Measurements from ENCODE around the gene GABRR2. TPM values are rescaled to one million over a fixed set of nuclear protein-coding genes. Genes with fewer than 3 reads are reported as not detected.

GABRR2 gene
- total RNA-seq, 1 donor from 2014 or later: not detected

GRCh38 chr6:89270951-89271721, 44.0 kb downstream of the GABRR2 start:
- no peak overlapping the region for H3K4me3 ChIP-seq
- no peak overlapping the region for H3K4me3 Mint-ChIP-seq
- H3K36me3 ChIP-seq: no peaks in the 10 kb centered on the region
- no peaks in the 10 kb centered on the region for H3K9me3 ChIP-seq (ENCODE audit: low read depth)
- H4K20me1 ChIP-seq (ENCODE audit: low read depth): no peaks in the 10 kb centered on the region
- H3K9ac ChIP-seq: no peak overlapping the region
- no peaks in the 10 kb centered on the region for H3K27me3 ChIP-seq
- H3F3A ChIP-seq (ENCODE audit: low read depth): no peaks in the 10 kb centered on the region
- no peaks in the 10 kb centered on the region for H3K4me1 ChIP-seq
- no peaks in the 10 kb centered on the region for H3K9me3 Mint-ChIP-seq
- no peak overlapping the region for H3K27ac Mint-ChIP-seq
- DNase-seq (ENCODE audit: low spot score): no peak
- H3K4me1 Mint-ChIP-seq: no peaks in the 10 kb centered on the region
- no peak overlapping the region for H3K27ac ChIP-seq
- no peaks in the 10 kb centered on the region for H3K79me2 ChIP-seq (ENCODE audit: low read depth)
- no peak overlapping the region for H2AFZ ChIP-seq (replicated peaks)
- no peak overlapping the region for H3K4me2 ChIP-seq
- no peaks in the 10 kb centered on the region for H3K36me3 Mint-ChIP-seq
- TF ChIP-seq CTCF (IDR thresholded peaks at IDR 0.05) (no peak), EZH2 (IDR thresholded peaks at IDR 0.05) (no peak), EZH2phosphoT487 (IDR thresholded peaks at IDR 0.05) (no peak)
- peaks cover 6% of the 10 kb centered on the region for H3K27me3 Mint-ChIP-seq (ENCODE audit: insufficient read depth, low read depth)

GRCh38 chr6:89269981-89270380, 45.1 kb downstream of the GABRR2 start:
- Histone ChIP-seq H3K4me1 (no peaks in the 10 kb centered on the region), H3K27me3 (no peaks in the 10 kb centered on the region), H3K27ac (no peak overlapping the region), H3F3A (ENCODE audit: low read depth) (no peaks in the 10 kb centered on the region), H3K4me2 (no peak overlapping the region), H2AFZ (replicated peaks) (no peak overlapping the region), H3K9me3 (ENCODE audit: low read depth) (no peaks in the 10 kb centered on the region), H3K4me3 (no peak overlapping the region), H3K36me3 (no peaks in the 10 kb centered on the region), H3K9ac (no peak overlapping the region), H3K79me2 (ENCODE audit: low read depth) (no peaks in the 10 kb centered on the region), H4K20me1 (ENCODE audit: low read depth) (no peaks in the 10 kb centered on the region)
- Mint-ChIP-seq H3K36me3 (no peaks in the 10 kb centered on the region), H3K4me1 (no peaks in the 10 kb centered on the region), H3K4me3 (no peak overlapping the region), H3K9me3 (no peaks in the 10 kb centered on the region), H3K27me3 (ENCODE audit: insufficient read depth, low read depth) (peaks cover 6% of the 10 kb centered on the region), H3K27ac (no peak overlapping the region)
- DNase-seq (ENCODE audit: low spot score): no peak
- TF ChIP-seq CTCF (IDR thresholded peaks at IDR 0.05) (no peak), EZH2 (IDR thresholded peaks at IDR 0.05) (no peak), EZH2phosphoT487 (IDR thresholded peaks at IDR 0.05) (no peak)

GRCh38 chr6:89269252-89269651, 45.8 kb downstream of the GABRR2 start:
- Mint-ChIP-seq H3K4me3 (no peak overlapping the region), H3K9me3 (no peaks in the 10 kb centered on the region), H3K27ac (no peak overlapping the region), H3K27me3 (ENCODE audit: insufficient read depth, low read depth) (peaks cover 6% of the 10 kb centered on the region), H3K36me3 (no peaks in the 10 kb centered on the region), H3K4me1 (no peaks in the 10 kb centered on the region)
- no peaks in the 10 kb centered on the region for H3K36me3 ChIP-seq
- no peaks in the 10 kb centered on the region for H3F3A ChIP-seq (ENCODE audit: low read depth)
- no peak overlapping the region for H3K9ac ChIP-seq
- H3K27me3 ChIP-seq: no peaks in the 10 kb centered on the region
- H3K4me2 ChIP-seq: no peak overlapping the region
- no peak overlapping the region for H2AFZ ChIP-seq (replicated peaks)
- H3K27ac ChIP-seq: no peak overlapping the region
- H3K79me2 ChIP-seq (ENCODE audit: low read depth): no peaks in the 10 kb centered on the region
- DNase-seq (ENCODE audit: low spot score): no peak
- TF ChIP-seq CTCF (IDR thresholded peaks at IDR 0.05): no peak
- no peak for TF ChIP-seq EZH2phosphoT487 (IDR thresholded peaks at IDR 0.05)
- no peak for TF ChIP-seq EZH2 (IDR thresholded peaks at IDR 0.05)
- H3K4me3 ChIP-seq: no peak overlapping the region
- no peaks in the 10 kb centered on the region for H3K9me3 ChIP-seq (ENCODE audit: low read depth)
- H3K4me1 ChIP-seq: no peaks in the 10 kb centered on the region
- no peaks in the 10 kb centered on the region for H4K20me1 ChIP-seq (ENCODE audit: low read depth)

Measured in neural progenitor cell (in vitro differentiated cells).